Chondrocyte (in vitro differentiated cells): ENCODE measurements around the gene DPH3. TPM values are rescaled to one million over a fixed set of nuclear protein-coding genes. Genes with fewer than 3 reads are reported as not detected.

ENCODE experiments used
- DNase-seq: peaks from one replicate; pipeline ENCODE4 v3.0.0; 2021; ENCODE audit warnings: mixed read lengths, low spot score
- H3K27ac Mint-ChIP-seq: one replicate; pipeline ENCODE4 v1.8.0; 2021; ENCODE audit warnings: mild to moderate bottlenecking, moderate library complexity, mixed read lengths; ENCODE audit not compliant: unreplicated experiment
- H3K27me3 Mint-ChIP-seq: 2 replicates; pipeline ENCODE4 v1.8.0; 2021; ENCODE audit warnings: low read depth, mixed read lengths
- H3K36me3 Mint-ChIP-seq: 2 replicates; pipeline ENCODE4 v1.8.0; 2021; ENCODE audit warnings: low read depth, mixed read lengths
- H3K4me1 Mint-ChIP-seq: 2 replicates; pipeline ENCODE4 v1.8.0; 2021; ENCODE audit warnings: low read depth, mild to moderate bottlenecking, mixed read lengths
- H3K4me3 Mint-ChIP-seq: one replicate; pipeline ENCODE4 v1.8.0; 2021; ENCODE audit warnings: mild to moderate bottlenecking, moderate library complexity, mixed read lengths; ENCODE audit not compliant: unreplicated experiment
- H3K9me3 Mint-ChIP-seq: 2 replicates; pipeline ENCODE4 v1.8.0; 2021; ENCODE audit warnings: low read depth, mixed read lengths
- total RNA-seq: library from RNA; stranded (reverse); gene quantifications from 3 replicates; pipeline ENCODE4 v1.2.1, GENCODE V29; 2021
- TF ChIP-seq, protein P1 (sequence below): fragments of 200-600 bp; sonication (generic); IDR thresholded peaks from 2 replicates; pipeline ENCODE4 v1.5.0; 2021; ENCODE audit warnings: antibody characterized with exemption, mild to moderate bottlenecking, moderate library complexity

Gene DPH3
- total RNA-seq, 1 donor from 2014 or later, result 20.5 TPM

GRCh38 chr3:16240229-16241023, 24.3 kb downstream of the DPH3 start:
- Mint-ChIP-seq H3K27ac (no peak overlapping the region), H3K4me3 (no peak overlapping the region), H3K36me3 (no peaks in the 10 kb centered on the region), H3K9me3 (no peaks in the 10 kb centered on the region), H3K27me3 (no peaks in the 10 kb centered on the region), H3K4me1 (peaks cover 7% of the 10 kb centered on the region)
- DNase-seq, result no peak
- TF ChIP-seq, protein P1, sequence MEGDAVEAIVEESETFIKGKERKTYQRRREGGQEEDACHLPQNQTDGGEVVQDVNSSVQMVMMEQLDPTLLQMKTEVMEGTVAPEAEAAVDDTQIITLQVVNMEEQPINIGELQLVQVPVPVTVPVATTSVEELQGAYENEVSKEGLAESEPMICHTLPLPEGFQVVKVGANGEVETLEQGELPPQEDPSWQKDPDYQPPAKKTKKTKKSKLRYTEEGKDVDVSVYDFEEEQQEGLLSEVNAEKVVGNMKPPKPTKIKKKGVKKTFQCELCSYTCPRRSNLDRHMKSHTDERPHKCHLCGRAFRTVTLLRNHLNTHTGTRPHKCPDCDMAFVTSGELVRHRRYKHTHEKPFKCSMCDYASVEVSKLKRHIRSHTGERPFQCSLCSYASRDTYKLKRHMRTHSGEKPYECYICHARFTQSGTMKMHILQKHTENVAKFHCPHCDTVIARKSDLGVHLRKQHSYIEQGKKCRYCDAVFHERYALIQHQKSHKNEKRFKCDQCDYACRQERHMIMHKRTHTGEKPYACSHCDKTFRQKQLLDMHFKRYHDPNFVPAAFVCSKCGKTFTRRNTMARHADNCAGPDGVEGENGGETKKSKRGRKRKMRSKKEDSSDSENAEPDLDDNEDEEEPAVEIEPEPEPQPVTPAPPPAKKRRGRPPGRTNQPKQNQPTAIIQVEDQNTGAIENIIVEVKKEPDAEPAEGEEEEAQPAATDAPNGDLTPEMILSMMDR, result no peak

DNA sequence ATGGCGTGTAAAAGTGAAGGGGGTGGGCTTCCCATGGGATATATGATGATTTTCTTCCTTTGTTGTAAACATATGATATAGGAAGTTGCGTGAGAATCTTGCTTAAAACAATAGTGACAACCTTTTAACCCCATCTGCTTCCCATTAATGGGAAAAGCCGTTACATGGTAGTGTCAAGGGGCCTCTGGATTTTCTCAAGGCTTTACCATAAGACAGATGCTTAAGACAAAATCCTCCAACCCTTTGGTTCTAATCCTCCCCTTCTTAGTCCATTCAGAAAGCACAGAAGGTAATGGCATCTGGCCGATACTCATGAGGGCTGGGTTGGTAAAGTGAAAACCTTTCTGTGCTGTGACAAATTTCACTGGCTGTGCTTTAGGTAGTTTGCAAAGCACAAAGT, 25.0 kb downstream of the DPH3 start:
- H3K27ac Mint-ChIP-seq, result no peak overlapping the region
- DNase-seq, result no peak
- H3K9me3 Mint-ChIP-seq, result no peaks in the 10 kb centered on the region
- H3K36me3 Mint-ChIP-seq, result no peaks in the 10 kb centered on the region
- H3K27me3 Mint-ChIP-seq, result no peaks in the 10 kb centered on the region
- H3K4me1 Mint-ChIP-seq, result peaks cover 7% of the 10 kb centered on the region
- TF ChIP-seq, protein P1, result no peak
- no peak overlapping the region for H3K4me3 Mint-ChIP-seq

DNA sequence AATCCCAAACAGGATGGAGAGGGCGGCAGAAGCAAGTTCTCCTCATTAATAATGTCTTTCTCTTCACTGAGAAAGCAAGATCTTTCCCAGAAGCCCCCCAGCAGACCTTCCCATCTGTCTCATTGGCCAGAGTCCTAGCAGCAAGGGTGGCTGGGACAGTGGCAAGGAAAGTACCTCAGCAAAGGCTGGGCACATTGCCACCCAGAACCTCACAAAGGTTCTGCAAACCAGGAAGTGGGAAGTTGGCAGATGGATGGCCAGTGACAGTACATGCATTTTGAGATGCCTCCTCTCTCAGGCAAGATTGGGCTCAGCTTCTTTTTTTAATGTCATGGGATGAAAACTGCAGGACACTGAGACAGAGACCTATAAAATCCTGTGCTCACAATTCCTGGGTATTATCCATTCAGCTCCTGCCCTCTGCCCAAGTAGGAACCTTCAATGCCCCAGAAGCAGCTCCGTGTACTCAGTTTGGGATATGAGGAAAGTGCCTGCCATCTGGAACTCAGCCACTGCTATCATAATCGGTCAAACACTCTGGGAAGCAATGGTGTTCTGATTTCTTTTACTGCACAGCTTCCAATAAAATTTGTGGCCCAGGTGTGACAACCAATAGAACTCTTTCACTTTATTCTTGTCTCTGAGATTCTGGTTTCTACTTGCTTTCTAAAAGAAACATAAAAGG, 25.5 kb downstream of the DPH3 start:
- no peaks in the 10 kb centered on the region for H3K36me3 Mint-ChIP-seq
- peaks cover 3% of the 10 kb centered on the region for H3K9me3 Mint-ChIP-seq
- DNase-seq, result no peak
- no peak overlapping the region for H3K27ac Mint-ChIP-seq
- H3K4me3 Mint-ChIP-seq, result no peak overlapping the region
- TF ChIP-seq, protein P1, result no peak
- no peaks in the 10 kb centered on the region for H3K27me3 Mint-ChIP-seq
- peaks cover 5% of the 10 kb centered on the region for H3K4me1 Mint-ChIP-seq

DNA sequence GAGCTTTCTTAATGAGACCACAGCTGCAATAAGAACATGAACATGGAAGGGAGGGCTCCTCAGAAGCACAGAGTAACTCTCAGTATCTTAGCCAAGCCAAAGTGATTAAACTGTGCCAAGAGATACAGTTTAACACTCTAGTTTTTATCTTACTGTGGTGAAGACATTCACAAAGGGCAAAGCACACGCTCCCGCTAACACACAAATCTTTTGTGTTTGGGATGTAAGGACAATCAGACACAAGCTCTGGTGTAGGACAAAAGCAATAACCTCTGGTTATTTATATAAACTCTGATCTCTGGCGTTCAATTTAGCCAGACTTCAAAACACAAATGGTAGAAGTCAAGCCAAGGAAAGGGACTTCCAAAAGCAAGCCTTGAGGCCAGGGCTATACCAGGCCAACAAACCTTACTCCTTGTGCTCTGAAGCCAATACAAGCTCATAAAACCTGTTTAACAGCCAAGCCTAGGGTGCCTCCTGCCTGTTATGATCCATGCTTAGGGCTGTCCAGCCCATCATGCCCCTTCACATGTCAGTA, 27.8 kb downstream of the DPH3 start:
- no peak overlapping the region for H3K4me3 Mint-ChIP-seq
- H3K4me1 Mint-ChIP-seq, result no peaks in the 10 kb centered on the region
- TF ChIP-seq, protein P1, result no peak
- peaks cover 3% of the 10 kb centered on the region for H3K9me3 Mint-ChIP-seq
- no peaks in the 10 kb centered on the region for H3K36me3 Mint-ChIP-seq
- no peak overlapping the region for H3K27ac Mint-ChIP-seq
- DNase-seq, result no peak
- H3K27me3 Mint-ChIP-seq, result no peaks in the 10 kb centered on the region

GRCh38 chr3:16236030-16236639, 28.6 kb downstream of the DPH3 start:
- TF ChIP-seq, protein P1, result no peak
- H3K27me3 Mint-ChIP-seq, result no peaks in the 10 kb centered on the region
- no peaks in the 10 kb centered on the region for H3K36me3 Mint-ChIP-seq
- H3K4me3 Mint-ChIP-seq, result no peak overlapping the region
- no peak overlapping the region for H3K27ac Mint-ChIP-seq
- no peak for DNase-seq
- no peaks in the 10 kb centered on the region for H3K4me1 Mint-ChIP-seq
- H3K9me3 Mint-ChIP-seq, result peaks cover 3% of the 10 kb centered on the region
